HepG2 (cell line): ENCODE results near the gene PHTF2. TPM values are rescaled to one million over a fixed set of nuclear protein-coding genes. Genes with fewer than 3 reads are reported as not detected.

Source experiments
- polyA plus RNA-seq, 8 experiments: library from polyadenylated mRNA; depleted of rRNA in 3 of 8; stranded (reverse) in 7 of 8; unstranded in 1 of 8; fragments of >200 nt; fragmentation: Illumina TruSeq in 4 of 8; extraction: Trizol in 4 of 8; gene quantifications; 2 replicates each; pipeline versions ENCODE4 v1.2.1 to v1.2.3, GENCODE V29; 2011 to 2016; ENCODE audit warnings: low read depth in 4 of 8, missing spikeins in 1 of 8, mixed read lengths in 1 of 8; ENCODE audit not compliant: insufficient read depth in 1 of 8
- small RNA-seq, 3 experiments: library from RNA; depleted of rRNA; stranded (forward); fragments of <200 nt; gene quantifications; one replicate each; pipeline ENCODE3, GENCODE V24; 2012; ENCODE audit warnings: low read depth in 2 of 3, low replicate concordance in 1 of 3; ENCODE audit not compliant: insufficient read length in 3 of 3, insufficient read depth in 2 of 3
- total RNA-seq, 5 experiments: library from RNA; depleted of rRNA; stranded (reverse); fragments of >200 nt; fragmentation: Illumina TruSeq; extraction: Trizol; gene quantifications; 2 replicates each; pipeline ENCODE4 v1.2.3, GENCODE V29; 2016; ENCODE audit warnings: low read depth in 1 of 5

PHTF2 gene
- total and polyA plus RNA-seq, 2 of the 13 experiments (the other 11 are each of a cell fraction or from before 2014, with no cell fraction given): 7.4 to 10.2 TPM

Small RNA genes lying within 50 kb of the gene (small RNA-seq; reads per million reads assigned to genes)
- 0 reads per million in 3 experiments for gene RF00019

Other genes with a start within 250 kb of the PHTF2 start
- 21.3 and 25.9 TPM in 2 replicates for gene RSBN1L, start 102.3 kb upstream of the PHTF2 start, total RNA-seq (2016; rRNA removed; fragmentation: Illumina TruSeq; extraction: Trizol)
- gene RSBN1L, start 102.3 kb upstream of the PHTF2 start, polyA plus RNA-seq (2011; rRNA removed): 7.7 and 7.9 TPM in 2 replicates
- gene TMEM60, start 339 bp upstream of the PHTF2 start, total RNA-seq (2016; rRNA removed; fragmentation: Illumina TruSeq; extraction: Trizol): 25.6 and 26.9 TPM in 2 replicates
- 20.8 and 27.7 TPM in 2 replicates for gene TMEM60, start 339 bp upstream of the PHTF2 start, polyA plus RNA-seq (2011; rRNA removed)